ENCODE data around the gene MYO6. TPM values are rescaled to one million over a fixed set of nuclear protein-coding genes. Genes with fewer than 3 reads are reported as not detected.
"Not testable (repeated sequence)": the region's sequence is repeated elsewhere in the genome, so short reads cannot be mapped to it uniquely, and the experiment has no call there.

Gene MYO6
- total RNA-seq, 4 donors from 2014 or later: 19.1 to 72.2 (median 59.2) TPM

- Histone ChIP-seq H3K27ac (no peak overlapping the region), H3K27me3 (no peaks in the 10 kb centered on the region), H3K36me3 (no peaks in the 10 kb centered on the region), H3K9me3 (no peaks in the 10 kb centered on the region), H3K4me3 (no peak overlapping the region), H3K4me1 (no peaks in the 10 kb centered on the region)
- 84 to 90% methylated on average over 1 to 2 of the region's 2 CpGs for WGBS, 2 donors (ENCODE audit: low coverage in 1 of 2)
- no peak for DNase-seq
- intact Hi-C loops (cut with DNase I; ENCODE audit: low total_unique reads): no loop called here
- in situ Hi-C loops (cut with MboI; ENCODE audit: low pct_ligation_motif_present in 1 of 4, low pct_unique_long_range_greater_than_20kb in 1 of 4, low sequenced_read_pairs in 3 of 4): no loop called here
- TF ChIP-seq CTCF (IDR thresholded peaks at IDR 0.05): no peak
- TF ChIP-seq POLR2AphosphoS5 (IDR thresholded peaks at IDR 0.05): no peak
- no peak for TF ChIP-seq EP300 (IDR thresholded peaks at IDR 0.05; ENCODE audit: low read depth)
- no peak for TF ChIP-seq POLR2A (IDR thresholded peaks at IDR 0.05)
Measured at GRCh38 chr6:75723382-75723781, 25.7 kb upstream of the MYO6 start.

- Histone ChIP-seq H3K9me3 (no peaks in the 10 kb centered on the region), H3K36me3 (no peaks in the 10 kb centered on the region), H3K4me1 (no peaks in the 10 kb centered on the region), H3K27ac (no peak overlapping the region), H3K27me3 (no peaks in the 10 kb centered on the region), H3K4me3 (no peak overlapping the region)
- intact Hi-C loops (cut with DNase I; ENCODE audit: low total_unique reads) (loop anchor here (1.0 kb wide), 1 partner anchor 16 kb away; no protein-coding TSS in a partner anchor), in situ Hi-C loops (cut with MboI; ENCODE audit: low pct_ligation_motif_present in 1 of 4, low pct_unique_long_range_greater_than_20kb in 1 of 4, low sequenced_read_pairs in 3 of 4) (no loop called here)
- DNase-seq: no peak
- no peak for TF ChIP-seq CTCF (IDR thresholded peaks at IDR 0.05)
- WGBS, 2 donors (ENCODE audit: low coverage in 1 of 2): 80 to 93% methylated on average over 1 to 2 of the region's 2 CpGs
Measured at GRCh38 chr6:75727206-75727605, 21.8 kb upstream of the MYO6 start.

GRCh38 chr6:75731029-75731428 lies 18.0 kb upstream of the MYO6 start:
- H3K36me3 ChIP-seq; H3K4me3 ChIP-seq; H3K4me1 ChIP-seq; H3K9me3 ChIP-seq; H3K27me3 ChIP-seq; intact Hi-C loops (cut with DNase I; ENCODE audit: low total_unique reads); in situ Hi-C loops (cut with MboI; ENCODE audit: low pct_ligation_motif_present in 1 of 4, low pct_unique_long_range_greater_than_20kb in 1 of 4, low sequenced_read_pairs in 3 of 4); DNase-seq; H3K27ac ChIP-seq: not testable (repeated sequence)
- 85 to 89% methylated on average over 5 to 8 of the region's 8 CpGs for WGBS, 2 donors (ENCODE audit: low coverage in 1 of 2)

GRCh38 chr6:75735491-75736186 lies 13.4 kb upstream of the MYO6 start:
- TF ChIP-seq CTCF (IDR thresholded peaks at IDR 0.05) (no peak), POLR2A (IDR thresholded peaks at IDR 0.05) (no peak), EP300 (IDR thresholded peaks at IDR 0.05; ENCODE audit: low read depth) (no peak), POLR2AphosphoS5 (IDR thresholded peaks at IDR 0.05) (no peak)
- intact Hi-C loops (cut with DNase I; ENCODE audit: low total_unique reads): no loop called here
- Histone ChIP-seq H3K4me1 (peaks cover 0 to 11% (median 5%) of the 10 kb centered on the region in 4 donors), H3K27ac (peak overlapping the region in 3 of 4 donors; percentile 1 to 45 (median 13)), H3K36me3 (no peaks in the 10 kb centered on the region), H3K9me3 (no peaks in the 10 kb centered on the region), H3K4me3 (no peak overlapping the region), H3K27me3 (no peaks in the 10 kb centered on the region)
- in situ Hi-C loops (cut with MboI; ENCODE audit: low pct_ligation_motif_present in 1 of 4, low pct_unique_long_range_greater_than_20kb in 1 of 4, low sequenced_read_pairs in 3 of 4): no loop called here
- WGBS, 2 donors (ENCODE audit: low coverage in 1 of 2): 21% methylated on average over 1 of the region's 1 CpG; no CpG with 5 or more reads in 1 of the 2 donors
- no peak for DNase-seq

GRCh38 chr6:75743971-75744370 lies 5.1 kb upstream of the MYO6 start:
- Histone ChIP-seq H3K9me3 (no peaks in the 10 kb centered on the region), H3K36me3 (no peaks in the 10 kb centered on the region), H3K4me3 (no peak overlapping the region), H3K27me3 (no peaks in the 10 kb centered on the region), H3K27ac (no peak overlapping the region), H3K4me1 (peaks cover 0 to 12% (median 11%) of the 10 kb centered on the region in 4 donors)
- 76 to 82% methylated on average over 4 of the region's 4 CpGs for WGBS, 2 donors (ENCODE audit: low coverage in 1 of 2)
- in situ Hi-C loops (cut with MboI; ENCODE audit: low pct_ligation_motif_present in 1 of 4, low pct_unique_long_range_greater_than_20kb in 1 of 4, low sequenced_read_pairs in 3 of 4): no loop called here
- DNase-seq: no peak
- TF ChIP-seq EP300 (IDR thresholded peaks at IDR 0.05; ENCODE audit: low read depth): no peak
- no peak for TF ChIP-seq CTCF (IDR thresholded peaks at IDR 0.05)
- no peak for TF ChIP-seq POLR2AphosphoS5 (IDR thresholded peaks at IDR 0.05)
- no peak for TF ChIP-seq POLR2A (IDR thresholded peaks at IDR 0.05)
- intact Hi-C loops (cut with DNase I; ENCODE audit: low total_unique reads): loop anchor here (1.0 kb wide), 1 partner anchor 17 kb away; no protein-coding TSS in a partner anchor
